Subcutaneous adipose tissue (tissue), 4 donors: ENCODE data around the gene COX7B2. TPM values are rescaled to one million over a fixed set of nuclear protein-coding genes. Genes with fewer than 3 reads are reported as not detected.

Experiments
- CTCF ChIP-seq: fragments of 450-650 bp; IDR thresholded peaks from one replicate; pipeline ENCODE4 v1.5.1; 2016; ENCODE audit warnings: low read depth, mild to moderate bottlenecking, control low read depth, antibody characterized with exemption, moderate library complexity
- total RNA-seq, 4 donors: library from RNA; depleted of rRNA; stranded (reverse); fragments of >200 nt; gene quantifications; one replicate each; pipeline ENCODE4 v1.1.0, GENCODE V29; 2016

COX7B2 gene
- total RNA-seq, 4 donors from 2014 or later = not detected

- no peak for TF ChIP-seq CTCF
Observed at GRCh38 chr4:46698891-46699290, 210.2 kb downstream of the COX7B2 start.

Other genes starting within 250 kb of the COX7B2 start
- gene GABRA4, start 84.3 kb upstream of the COX7B2 start, total RNA-seq = not detected
- gene GABRB1, start 122.3 kb upstream of the COX7B2 start, total RNA-seq = not detected